Gastroesophageal sphincter (tissue), 2 donors: ENCODE measurements around the gene SLC38A9.

Source experiments
- EP300 ChIP-seq: sonication (generic); formaldehyde crosslinking; IDR thresholded peaks from one replicate; pipeline ENCODE4 v1.6.1; 2017; ENCODE audit warnings: antibody characterized with exemption, mild to moderate bottlenecking
- POLR2A ChIP-seq, 2 donors: fragments of 450-650 bp; IDR thresholded peaks; one replicate each; pipeline ENCODE4 v1.6.1; 2017; ENCODE audit warnings: antibody characterized with exemption in 2 of 2, mild to moderate bottlenecking in 2 of 2, moderate library complexity in 1 of 2
- POLR2AphosphoS5 ChIP-seq: sonication (generic); formaldehyde crosslinking; IDR thresholded peaks from one replicate; pipeline ENCODE4 v1.6.1; 2017; ENCODE audit warnings: antibody characterized with exemption

- TF ChIP-seq EP300 (no peak), POLR2AphosphoS5 (no peak), POLR2A (IDR thresholded peaks at IDR 0.05) (no peak)
These were observed 62.2 kb downstream of the SLC38A9 start for GRCh38 chr5:55649963-55650362.
